CD14-positive monocyte (primary cell): Measurements from ENCODE around the gene NUDT16. TPM values are rescaled to one million over a fixed set of nuclear protein-coding genes. Genes with fewer than 3 reads are reported as not detected.

Source experiments
- DNase-seq, 3 donors: peaks; one replicate each; pipeline ENCODE4 v3.0.0-alpha.2; 2011 to 2022
- H2AFZ ChIP-seq: 2 replicates; pipeline ENCODE4 v1.6.0; 2012; ENCODE audit warnings: mild to moderate bottlenecking, low read depth, low read length, inconsistent platforms; ENCODE audit not compliant: insufficient read depth, poor library complexity, severe bottlenecking
- H3K27ac ChIP-seq, 2 donors: 1 replicate in 1 of 2; 2 replicates in 1 of 2; pipeline ENCODE4 v1.5.1; 2012 to 2013; ENCODE audit warnings: low read length in 2 of 2, control low read depth in 1 of 2, inconsistent platforms in 1 of 2, low read depth in 1 of 2, mild to moderate bottlenecking in 1 of 2
- H3K27me3 ChIP-seq, 2 donors: one replicate each; pipeline versions ENCODE4 v1.6.0 to v1.6.1; 2011 to 2013; ENCODE audit warnings: low read length in 2 of 2; ENCODE audit not compliant: control insufficient read depth in 2 of 2, insufficient read depth in 2 of 2
- H3K36me3 ChIP-seq, 2 donors: replicated peaks in 1 of 2; 1 replicate in 1 of 2; 2 replicates in 1 of 2; pipeline versions ENCODE4 v1.5.1 to v1.6.1; 2012 to 2013; ENCODE audit warnings: low read length in 2 of 2, control low read depth in 1 of 2, inconsistent platforms in 1 of 2, mild to moderate bottlenecking in 1 of 2; ENCODE audit not compliant: insufficient read depth in 2 of 2, control insufficient read depth in 1 of 2
- H3K4me1 ChIP-seq, 2 donors: 1 replicate in 1 of 2; 2 replicates in 1 of 2; pipeline versions ENCODE4 v1.5.1 to v1.6.1; 2012 to 2013; ENCODE audit warnings: low read length in 2 of 2, control low read depth in 1 of 2, inconsistent platforms in 1 of 2, mild to moderate bottlenecking in 1 of 2, moderate library complexity in 1 of 2; ENCODE audit not compliant: insufficient read depth in 2 of 2, control insufficient read depth in 1 of 2
- H3K4me2 ChIP-seq: replicated peaks from 2 replicates; pipeline ENCODE3; 2012; ENCODE audit warnings: low read length, moderate library complexity, mild to moderate bottlenecking; ENCODE audit not compliant: poor library complexity, severe bottlenecking; ENCODE audit errors: extremely low read depth
- H3K4me3 ChIP-seq, 3 experiments: fragments of 200-600 bp in 1 of 3; sonication (generic) in 1 of 3; replicated peaks in 1 of 3; 1 replicate in 2 of 3; 2 replicates in 1 of 3; pipeline ENCODE4 v1.5.1; 2011 to 2013; ENCODE audit warnings: low read length in 3 of 3, mild to moderate bottlenecking in 3 of 3, control low read depth in 2 of 3, low read depth in 2 of 3, inconsistent platforms in 1 of 3, moderate library complexity in 1 of 3
- H3K79me2 ChIP-seq: 2 replicates; pipeline ENCODE4 v1.6.0; 2012; ENCODE audit warnings: mild to moderate bottlenecking, control low read depth, inconsistent platforms, low read length, moderate library complexity; ENCODE audit not compliant: insufficient read depth
- H3K9ac ChIP-seq: 2 replicates; pipeline ENCODE4 v1.6.0; 2017; ENCODE audit warnings: low read length, mild to moderate bottlenecking; ENCODE audit not compliant: insufficient read depth, poor library complexity, severe bottlenecking
- H3K9me3 ChIP-seq, 2 donors: replicated peaks in 1 of 2; 1 replicate in 1 of 2; 2 replicates in 1 of 2; pipeline versions ENCODE4 v1.5.1 to v1.6.1; 2012 to 2013; ENCODE audit warnings: low read length in 2 of 2, control low read depth in 1 of 2; ENCODE audit not compliant: control insufficient read depth in 1 of 2, insufficient read depth in 1 of 2
- H4K20me1 ChIP-seq: 2 replicates; pipeline ENCODE4 v1.6.0; 2012; ENCODE audit warnings: mild to moderate bottlenecking, low read length, control low read depth, moderate library complexity; ENCODE audit not compliant: insufficient read depth
- H3K27ac Mint-ChIP-seq, 7 donors: one replicate each; pipeline ENCODE4 v1.8.0; 2020; ENCODE audit warnings: mild to moderate bottlenecking in 7 of 7, mixed read lengths in 7 of 7, moderate library complexity in 6 of 7, inconsistent platforms in 2 of 7
- H3K27me3 Mint-ChIP-seq, 3 donors: one replicate each; pipeline ENCODE4 v1.8.0; 2021 to 2022; ENCODE audit warnings: low read depth in 3 of 3, mild to moderate bottlenecking in 3 of 3, mixed read lengths in 3 of 3, moderate library complexity in 3 of 3, inconsistent platforms in 1 of 3
- H3K36me3 Mint-ChIP-seq, 2 donors: one replicate each; pipeline ENCODE4 v1.8.0; 2020; ENCODE audit warnings: mixed read lengths in 2 of 2, inconsistent platforms in 1 of 2, mild to moderate bottlenecking in 1 of 2
- H3K4me1 Mint-ChIP-seq: one replicate; pipeline ENCODE4 v1.8.0; 2020; ENCODE audit warnings: mild to moderate bottlenecking, mixed read lengths
- H3K4me3 Mint-ChIP-seq, 2 donors: one replicate each; pipeline ENCODE4 v1.8.0; 2020; ENCODE audit warnings: mild to moderate bottlenecking in 2 of 2, mixed read lengths in 2 of 2, moderate library complexity in 1 of 2
- H3K9me3 Mint-ChIP-seq, 7 donors: one replicate each; pipeline ENCODE4 v1.8.0; 2020 to 2022; ENCODE audit warnings: mixed read lengths in 7 of 7, mild to moderate bottlenecking in 6 of 7, moderate library complexity in 6 of 7, inconsistent platforms in 2 of 7
- CTCF ChIP-seq: fragments of 200-600 bp; IDR thresholded peaks from one replicate; pipeline ENCODE4 v1.8.0; 2022; ENCODE audit warnings: antibody characterized with exemption, mild to moderate bottlenecking
- WGBS: methylation state at CpG from one replicate; pipeline ENCODE4 v1.1.5; 2013; ENCODE audit warnings: missing lambda C conversion rate; ENCODE audit not compliant: insufficient coverage; 5-methylcytosine and 5-hydroxymethylcytosine counted together
- intact Hi-C, 2 donors: fragments of 100-400 bp; cut with micrococcal nuclease; formaldehyde crosslinking; loops; one replicate each; pipeline versions ENCODE4 v1.15.0 to v1.15.1; 2023
- polyA plus RNA-seq, 3 donors: library from polyadenylated mRNA; depleted of rRNA in 1 of 3; unstranded in 2 of 3; stranded (reverse) in 1 of 3; fragments of 300-500 nt in 2 of 3; fragments of >200 nt in 1 of 3; fragmentation: Illumina TruSeq in 2 of 3; gene quantifications; 1 replicate in 2 of 3; 2 replicates in 1 of 3; pipeline ENCODE4 v1.2.3, GENCODE V29; 2012 to 2021

NUDT16 gene
- polyA plus RNA-seq, 3 donors: 23.6 to 27.0 (median 27.0) TPM

GRCh38 chr3:131350506-131350905, 31.1 kb upstream of the NUDT16 start:
- no peaks in the 10 kb centered on the region for H3K27me3 Mint-ChIP-seq

GRCh38 chr3:131353016-131353877, 28.3 kb upstream of the NUDT16 start:
- Histone ChIP-seq H2AFZ (no peak overlapping the region), H3K4me3 (no peak overlapping the region), H3K27me3 (no peaks in the 10 kb centered on the region), H3K79me2 (no peaks in the 10 kb centered on the region), H3K9me3 (no peaks in the 10 kb centered on the region), H3K27ac (no peak overlapping the region), H3K4me2 (no peak overlapping the region), H4K20me1 (peaks cover 22% of the 10 kb centered on the region), H3K36me3 (peaks cover 0 to 28% of the 10 kb centered on the region in 2 donors), H3K4me1 (no peaks in the 10 kb centered on the region), H3K9ac (no peak overlapping the region)
- H3K9me3 Mint-ChIP-seq: peaks cover 0 to 1% (median 0%) of the 10 kb centered on the region in 7 donors
- intact Hi-C loops: no loop called here
- DNase-seq: no peak
- no CpG with 5 or more reads among the region's 2 CpGs for WGBS
- peaks cover 23 to 39% of the 10 kb centered on the region in 2 donors for H3K36me3 Mint-ChIP-seq
- H3K27me3 Mint-ChIP-seq: no peaks in the 10 kb centered on the region
- H3K4me3 Mint-ChIP-seq: no peak overlapping the region
- no peak for TF ChIP-seq CTCF
- H3K27ac Mint-ChIP-seq: peak overlapping the region in 2 of 7 donors; percentile 52 to 53
- peaks cover 9% of the 10 kb centered on the region for H3K4me1 Mint-ChIP-seq

More at GRCh38 chr3:131350506-131350905, 31.1 kb upstream of the NUDT16 start:
- DNase-seq: no peak
- H3K4me3 Mint-ChIP-seq: no peak overlapping the region
- no peak overlapping the region for H3K27ac Mint-ChIP-seq
- no peak for TF ChIP-seq CTCF
- no peaks in the 10 kb centered on the region for H3K79me2 ChIP-seq
- H3K4me3 ChIP-seq: no peak overlapping the region
- no CpG with 5 or more reads among the region's 1 CpG for WGBS
- H3K9ac ChIP-seq: no peak overlapping the region
- H3K4me2 ChIP-seq: no peak overlapping the region
- H3K4me1 ChIP-seq: no peaks in the 10 kb centered on the region
- no peaks in the 10 kb centered on the region for H3K27me3 ChIP-seq
- peaks cover 22% of the 10 kb centered on the region for H4K20me1 ChIP-seq
- peaks cover 9% of the 10 kb centered on the region for H3K4me1 Mint-ChIP-seq
- peaks cover 0 to 12% of the 10 kb centered on the region in 2 donors for H3K36me3 ChIP-seq
- intact Hi-C loops: no loop called here
- peaks cover 0 to 3% (median 0%) of the 10 kb centered on the region in 7 donors for H3K9me3 Mint-ChIP-seq
- H3K27ac ChIP-seq: no peak overlapping the region
- no peak overlapping the region for H2AFZ ChIP-seq
- no peaks in the 10 kb centered on the region for H3K9me3 ChIP-seq
- peaks cover 9 to 28% of the 10 kb centered on the region in 2 donors for H3K36me3 Mint-ChIP-seq
